GM12878 (cell line): ENCODE measurements around the gene AWAT1. TPM values are rescaled to one million over a fixed set of nuclear protein-coding genes. Genes with fewer than 3 reads are reported as not detected.

Source experiments
- ATAC-seq: fragments of 200-7000 bp; cut with Tn5 transposase; 3 replicates; pipeline ENCODE4 v1.9.1; 2020; ENCODE audit warnings: mild to moderate bottlenecking, moderate library complexity
- BruUV-seq: library from RNA; stranded (reverse); fragments of 400-500 nt; replicated peaks from 2 replicates; lab custom pipeline; 2021; lab: Mats Ljungman, UMichigan
- CTCF ChIA-PET: fragments of 300-600 bp; sonication (Branson Sonifier 250); formaldehyde crosslinking; extraction: SDS; loops from one replicate; lab custom pipeline; 2021; ENCODE audit warnings: inconsistent platforms; lab: Yijun Ruan, JAX
- POLR2A ChIA-PET: fragments of 350-600 bp; formaldehyde crosslinking; extraction: SDS; loops from one replicate; lab custom pipeline; 2021; ENCODE audit warnings: inconsistent platforms; lab: Charles Lee
- RAD21 ChIA-PET: fragments of 300-600 bp; sonication (Branson Sonifier 250); formaldehyde crosslinking; loops from one replicate; lab custom pipeline; 2023; ENCODE audit warnings: antibody characterized with exemption; ENCODE audit not compliant: unreplicated experiment; lab: Charles Lee
- SMC1A ChIA-PET: fragments of 300-600 bp; sonication (Branson Sonifier 250); formaldehyde crosslinking; loops from one replicate; lab custom pipeline; 2023; ENCODE audit not compliant: unreplicated experiment, uncharacterized antibody; lab: Charles Lee
- DNase-seq: peaks from one replicate; pipeline ENCODE4 v3.0.0-alpha.2; 2011; ENCODE audit warnings: low read depth, low spot score
- FAIRE-seq: peaks from 3 replicates; lab custom pipeline; 2011; peaks lifted over from hg19 to GRCh38; lab: Jason Lieb, UNC
- H2AFZ ChIP-seq: 2 replicates; pipeline ENCODE4 v1.6.0; 2011; ENCODE audit warnings: low read depth, low read length, control low read depth; ENCODE audit not compliant: control insufficient read depth
- H3K27ac ChIP-seq: 2 replicates; pipeline ENCODE4 v1.5.1; 2011; ENCODE audit warnings: control low read depth; ENCODE audit not compliant: control insufficient read depth, insufficient read depth
- H3K27me3 ChIP-seq, 2 experiments: replicated peaks in 1 of 2; 2 replicates each; pipeline versions ENCODE4 v1.6.0 to v1.6.1; 2011; ENCODE audit warnings: low read length in 1 of 2; ENCODE audit not compliant: control insufficient read depth in 2 of 2, insufficient read depth in 2 of 2
- H3K36me3 ChIP-seq, 2 experiments: 2 replicates each; pipeline ENCODE4 v1.5.1; 2011; ENCODE audit warnings: low read length in 1 of 2; ENCODE audit not compliant: control insufficient read depth in 2 of 2, insufficient read depth in 2 of 2
- H3K4me1 ChIP-seq: 2 replicates; pipeline ENCODE4 v1.6.1; 2011; ENCODE audit warnings: mild to moderate bottlenecking, low read length, moderate library complexity, mixed read lengths; ENCODE audit not compliant: control insufficient read depth, insufficient read depth
- H3K4me2 ChIP-seq: 2 replicates; pipeline ENCODE4 v1.6.0; 2011; ENCODE audit warnings: control low read depth; ENCODE audit not compliant: control insufficient read depth, insufficient read depth
- H3K4me3 ChIP-seq: fragments of 200-600 bp; sonication (generic); 2 replicates; pipeline ENCODE4 v1.5.1; 2016
- H3K79me2 ChIP-seq: 2 replicates; pipeline ENCODE4 v1.6.0; 2011; ENCODE audit warnings: low read length; ENCODE audit not compliant: control insufficient read depth, insufficient read depth
- H3K9ac ChIP-seq: 2 replicates; pipeline ENCODE4 v1.8.0; 2011; ENCODE audit warnings: low read length, control low read depth, mixed read lengths; ENCODE audit not compliant: control insufficient read depth, insufficient read depth
- H3K9me3 ChIP-seq: replicated peaks from 3 replicates; pipeline ENCODE4 v1.5.1; 2011; ENCODE audit warnings: mild to moderate bottlenecking, low read length; ENCODE audit not compliant: control insufficient read depth, insufficient read depth
- H4K20me1 ChIP-seq: 2 replicates; pipeline ENCODE4 v1.6.0; 2011; ENCODE audit not compliant: control insufficient read depth, insufficient read depth
- BACH1 ChIP-seq: fragments of 450-650 bp; IDR thresholded peaks from 2 replicates; pipeline ENCODE4 v1.6.1; 2017; ENCODE audit warnings: mild to moderate bottlenecking, borderline replicate concordance
- FOXK2 ChIP-seq: fragments of 450-650 bp; IDR thresholded peaks from 2 replicates; pipeline ENCODE4 v1.6.1; 2017; ENCODE audit warnings: mild to moderate bottlenecking, moderate library complexity
- SIX5 ChIP-seq: IDR thresholded peaks from 2 replicates; pipeline ENCODE4 v1.6.1; 2011; ENCODE audit warnings: mild to moderate bottlenecking, low read depth, low read length, moderate library complexity; ENCODE audit not compliant: severe bottlenecking
- WGBS: methylation state at CpG from one replicate; pipeline ENCODE4 v1.1.6; 2016; ENCODE audit warnings: low lambda C conversion rate; ENCODE audit not compliant: insufficient replicate concordance, insufficient coverage; ENCODE audit errors: missing lambda C conversion rate; 5-methylcytosine and 5-hydroxymethylcytosine counted together
- in situ Hi-C: fragments of 300-500 bp; cut with MboI; formaldehyde crosslinking; loops from 9 replicates; pipeline ENCODE4 v1.14.3; 2018; ENCODE audit warnings: mixed read lengths
- intact Hi-C: fragments of 100-400 bp; cut with micrococcal nuclease; formaldehyde crosslinking; loops from one replicate; pipeline ENCODE4 v1.14.2; 2022; ENCODE audit not compliant: unreplicated experiment
- polyA plus RNA-seq, 11 experiments: library from polyadenylated mRNA; depleted of rRNA in 4 of 11; unstranded in 6 of 11; stranded (reverse) in 5 of 11; fragments of >200 nt; fragmentation: Nextera tagmentation in 4 of 11; fragmentation: Illumina TruSeq in 1 of 11; extraction: Ambion mirVana in 4 of 11; extraction: Trizol in 1 of 11; gene quantifications; 1 replicate in 1 of 11; 2 replicates in 10 of 11; pipeline versions ENCODE4 v1.2.1 to v1.2.3, GENCODE V29; 2011 to 2016; ENCODE audit warnings: inconsistent platforms in 2 of 11, missing spikeins in 2 of 11, low read depth in 1 of 11
- total RNA-seq, 4 experiments: library from RNA; depleted of rRNA in 3 of 4; stranded (reverse); fragments of >200 nt in 3 of 4; fragmentation: Illumina TruSeq in 1 of 4; extraction: Trizol in 1 of 4; gene quantifications; 2 replicates each; pipeline versions ENCODE4 v1.2.1 to v1.2.3, GENCODE V29; 2013 to 2021
- TF ChIP-seq, protein P1 (sequence below): fragments of 450-650 bp; IDR thresholded peaks from 2 replicates; pipeline ENCODE4 v1.6.1; 2014; ENCODE audit warnings: mild to moderate bottlenecking
- TF ChIP-seq, protein P2 (sequence below): fragments of 150-350 bp; IDR thresholded peaks from 2 replicates; pipeline ENCODE4 v1.6.1; 2014; ENCODE audit warnings: mild to moderate bottlenecking, low read depth, low read length
- TF ChIP-seq, protein P3 (sequence below): IDR thresholded peaks from 2 replicates; pipeline ENCODE4 v1.6.1; 2012; ENCODE audit warnings: low read depth, low read length, improper control_type of control experiment

AWAT1 gene
- total and polyA plus RNA-seq, 10 of the 15 experiments (the other 5 are each of a cell fraction or from before 2014, with no cell fraction given) = not detected

DNA sequence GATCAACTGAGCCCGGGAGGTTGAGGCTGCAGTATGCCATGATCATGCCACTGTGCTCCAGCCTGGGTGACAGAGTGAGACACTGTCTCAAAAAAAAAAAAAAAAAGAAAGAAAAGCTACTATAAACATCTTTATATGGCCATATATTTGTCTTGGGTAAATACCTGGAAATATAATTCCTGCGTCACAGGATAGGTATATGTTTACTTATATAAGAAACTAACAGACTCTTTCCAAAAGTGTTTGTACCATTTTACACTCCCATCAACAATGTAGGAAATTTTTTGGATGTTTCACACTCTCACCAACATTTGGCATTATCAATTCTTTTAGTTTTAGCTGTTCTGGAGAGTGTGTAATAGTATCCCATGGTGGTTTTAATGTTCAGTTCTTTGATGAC lies 12.8 kb downstream of the AWAT1 start:
- ChIA-PET POLR2A (no interaction called here), CTCF (no interaction called here), RAD21 (no interaction called here), SMC1A (no interaction called here)
- Histone ChIP-seq H3K36me3 (no peaks in the 10 kb centered on the region), H3K4me3 (no peak overlapping the region), H3K79me2 (no peaks in the 10 kb centered on the region), H4K20me1 (no peaks in the 10 kb centered on the region), H3K9me3 (no peaks in the 10 kb centered on the region), H3K4me2 (no peak overlapping the region), H3K9ac (no peak overlapping the region), H3K27ac (no peak overlapping the region), H3K27me3 (no peaks in the 10 kb centered on the region), H2AFZ (no peak overlapping the region), H3K4me1 (no peaks in the 10 kb centered on the region)
- 100% methylated on average over 1 of the region's 2 CpGs for WGBS
- FAIRE-seq = no peak
- no peak for ATAC-seq
- BruUV-seq = no TSS peak
- in situ Hi-C loops = no loop called here
- no peak for DNase-seq
- no peak for TF ChIP-seq FOXK2
- TF ChIP-seq SIX5 = no peak
- no peak for TF ChIP-seq BACH1
- TF ChIP-seq, protein P1, sequence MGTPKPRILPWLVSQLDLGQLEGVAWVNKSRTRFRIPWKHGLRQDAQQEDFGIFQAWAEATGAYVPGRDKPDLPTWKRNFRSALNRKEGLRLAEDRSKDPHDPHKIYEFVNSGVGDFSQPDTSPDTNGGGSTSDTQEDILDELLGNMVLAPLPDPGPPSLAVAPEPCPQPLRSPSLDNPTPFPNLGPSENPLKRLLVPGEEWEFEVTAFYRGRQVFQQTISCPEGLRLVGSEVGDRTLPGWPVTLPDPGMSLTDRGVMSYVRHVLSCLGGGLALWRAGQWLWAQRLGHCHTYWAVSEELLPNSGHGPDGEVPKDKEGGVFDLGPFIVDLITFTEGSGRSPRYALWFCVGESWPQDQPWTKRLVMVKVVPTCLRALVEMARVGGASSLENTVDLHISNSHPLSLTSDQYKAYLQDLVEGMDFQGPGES = no peak
- TF ChIP-seq, protein P2, sequence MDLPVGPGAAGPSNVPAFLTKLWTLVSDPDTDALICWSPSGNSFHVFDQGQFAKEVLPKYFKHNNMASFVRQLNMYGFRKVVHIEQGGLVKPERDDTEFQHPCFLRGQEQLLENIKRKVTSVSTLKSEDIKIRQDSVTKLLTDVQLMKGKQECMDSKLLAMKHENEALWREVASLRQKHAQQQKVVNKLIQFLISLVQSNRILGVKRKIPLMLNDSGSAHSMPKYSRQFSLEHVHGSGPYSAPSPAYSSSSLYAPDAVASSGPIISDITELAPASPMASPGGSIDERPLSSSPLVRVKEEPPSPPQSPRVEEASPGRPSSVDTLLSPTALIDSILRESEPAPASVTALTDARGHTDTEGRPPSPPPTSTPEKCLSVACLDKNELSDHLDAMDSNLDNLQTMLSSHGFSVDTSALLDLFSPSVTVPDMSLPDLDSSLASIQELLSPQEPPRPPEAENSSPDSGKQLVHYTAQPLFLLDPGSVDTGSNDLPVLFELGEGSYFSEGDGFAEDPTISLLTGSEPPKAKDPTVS = no peak
- intact Hi-C loops = no loop called here

DNA sequence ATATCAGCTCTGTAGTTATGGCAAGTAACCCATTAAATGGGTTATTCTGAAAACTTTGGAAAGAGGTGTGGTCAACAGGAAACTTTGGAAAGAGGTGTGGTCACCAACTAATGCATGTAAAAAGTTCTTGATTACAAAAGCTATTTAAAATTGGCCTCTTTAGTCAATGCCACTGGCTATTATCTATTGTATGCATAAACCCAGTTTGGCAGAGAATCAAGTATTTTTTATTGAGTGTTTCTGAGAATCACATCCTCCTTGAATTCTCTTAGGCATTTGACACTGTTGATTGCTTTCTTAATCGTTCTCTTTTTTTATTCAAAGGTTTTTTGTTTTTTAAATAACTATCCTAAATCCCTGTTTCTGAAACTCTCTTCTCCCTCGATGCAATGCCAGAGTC lies 18.0 kb downstream of the AWAT1 start:
- ChIA-PET RAD21 (no interaction called here), CTCF (interaction anchor here (1.0 to 1.3 kb wide), 2 partner anchors 23 to 154 kb away, joined by 3 read pairs; no protein-coding TSS in a partner anchor), POLR2A (no interaction called here), SMC1A (interaction anchor here (1.8 kb wide), 1 partner anchor 10 kb away, joined by 4 read pairs; no protein-coding TSS in a partner anchor)
- DNase-seq (no peak), ATAC-seq (no peak), FAIRE-seq (no peak)
- no peak overlapping the region for H2AFZ ChIP-seq
- no peaks in the 10 kb centered on the region for H3K9me3 ChIP-seq
- no peaks in the 10 kb centered on the region for H3K79me2 ChIP-seq
- intact Hi-C loops (no loop called here), in situ Hi-C loops (no loop called here)
- H3K4me3 ChIP-seq = no peak overlapping the region
- no TSS peak for BruUV-seq
- TF ChIP-seq, protein P3, sequence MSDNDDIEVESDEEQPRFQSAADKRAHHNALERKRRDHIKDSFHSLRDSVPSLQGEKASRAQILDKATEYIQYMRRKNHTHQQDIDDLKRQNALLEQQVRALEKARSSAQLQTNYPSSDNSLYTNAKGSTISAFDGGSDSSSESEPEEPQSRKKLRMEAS = no peak
- no peak overlapping the region for H3K27ac ChIP-seq
- 31% methylated on average over 2 of the region's 2 CpGs for WGBS
- no peaks in the 10 kb centered on the region for H4K20me1 ChIP-seq
- H3K36me3 ChIP-seq = no peaks in the 10 kb centered on the region
- H3K4me1 ChIP-seq = no peaks in the 10 kb centered on the region
- no peak overlapping the region for H3K4me2 ChIP-seq
- H3K9ac ChIP-seq = no peak overlapping the region
- no peaks in the 10 kb centered on the region for H3K27me3 ChIP-seq
